ENCODE results near the gene RHOG.

The RHOG gene

GRCh38 chr11:3860375-3860774 lies 19.6 kb upstream of the RHOG start:
- DNase-seq (ENCODE audit: low read depth in 3 of 3, low spot score in 1 of 3): no peak

DNA sequence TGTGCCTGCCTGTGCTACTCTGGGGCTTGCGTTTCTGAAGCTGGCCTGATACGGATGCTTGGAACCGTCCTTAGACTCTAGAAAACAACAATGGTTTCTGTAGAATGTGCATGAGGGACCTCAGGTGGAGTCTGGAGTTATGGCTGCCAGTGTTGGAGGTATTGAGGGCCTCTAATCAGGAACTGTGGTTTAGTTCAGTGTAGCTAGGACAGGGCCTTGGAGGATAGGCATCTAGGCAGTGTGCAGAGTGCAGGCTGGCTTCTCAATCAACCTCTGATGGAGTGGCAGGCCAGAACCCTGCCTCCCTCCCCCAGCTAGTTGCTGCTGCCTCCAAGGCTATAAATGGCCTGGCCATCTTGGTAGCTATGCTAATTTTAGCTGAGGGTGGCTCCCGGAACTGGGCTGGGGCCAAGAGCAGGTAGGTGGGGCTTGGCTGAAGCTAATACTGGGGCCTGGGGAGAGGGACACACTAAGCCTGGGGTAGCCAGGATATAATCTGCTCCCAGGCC lies 18.7 kb upstream of the RHOG start:
- no peak for DNase-seq (ENCODE audit: low read depth in 3 of 3, low spot score in 1 of 3)

GRCh38 chr11:3857628-3858027 lies 16.9 kb upstream of the RHOG start:
- no peak for DNase-seq (ENCODE audit: low read depth in 3 of 3, low spot score in 1 of 3)

- no peak for DNase-seq (ENCODE audit: low read depth in 3 of 3, low spot score in 1 of 3)
Observed at GRCh38 chr11:3856856-3857553, 16.2 kb upstream of the RHOG start.

DNA sequence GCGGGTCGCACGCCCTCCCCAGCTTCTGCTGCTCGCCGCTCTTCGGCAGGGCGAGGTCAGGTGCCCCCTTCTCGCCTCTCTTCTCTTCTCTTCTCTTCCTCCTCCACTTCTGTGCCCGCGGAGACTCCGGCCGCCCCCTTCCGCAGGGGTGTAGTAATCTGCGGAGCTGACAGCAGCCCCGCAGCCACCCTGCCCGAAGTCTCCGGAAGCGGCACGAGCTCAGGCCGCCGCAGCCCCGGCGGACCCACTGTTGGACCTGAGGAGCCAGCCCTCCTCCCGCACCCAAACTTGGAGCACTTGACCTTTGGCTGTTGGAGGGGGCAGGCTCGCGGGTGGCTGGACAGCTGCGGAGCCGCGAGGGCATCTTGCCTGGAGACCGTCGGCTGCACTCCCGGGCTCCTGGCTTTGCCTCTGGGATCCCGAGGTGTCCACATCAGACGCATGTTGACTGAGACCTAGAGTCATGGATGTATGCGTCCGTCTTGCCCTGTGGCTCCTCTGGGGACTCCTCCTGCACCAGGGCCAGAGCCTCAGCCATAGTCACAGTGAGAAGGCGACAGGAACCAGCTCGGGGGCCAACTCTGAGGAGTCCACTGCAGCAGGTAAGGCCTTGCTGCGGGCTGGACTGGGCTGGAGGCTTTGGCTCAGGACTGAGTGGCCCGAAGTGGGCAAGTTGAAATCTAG lies 15.2 kb upstream of the RHOG start:
- no peak for DNase-seq (ENCODE audit: low read depth in 3 of 3, low spot score in 1 of 3)

DNA sequence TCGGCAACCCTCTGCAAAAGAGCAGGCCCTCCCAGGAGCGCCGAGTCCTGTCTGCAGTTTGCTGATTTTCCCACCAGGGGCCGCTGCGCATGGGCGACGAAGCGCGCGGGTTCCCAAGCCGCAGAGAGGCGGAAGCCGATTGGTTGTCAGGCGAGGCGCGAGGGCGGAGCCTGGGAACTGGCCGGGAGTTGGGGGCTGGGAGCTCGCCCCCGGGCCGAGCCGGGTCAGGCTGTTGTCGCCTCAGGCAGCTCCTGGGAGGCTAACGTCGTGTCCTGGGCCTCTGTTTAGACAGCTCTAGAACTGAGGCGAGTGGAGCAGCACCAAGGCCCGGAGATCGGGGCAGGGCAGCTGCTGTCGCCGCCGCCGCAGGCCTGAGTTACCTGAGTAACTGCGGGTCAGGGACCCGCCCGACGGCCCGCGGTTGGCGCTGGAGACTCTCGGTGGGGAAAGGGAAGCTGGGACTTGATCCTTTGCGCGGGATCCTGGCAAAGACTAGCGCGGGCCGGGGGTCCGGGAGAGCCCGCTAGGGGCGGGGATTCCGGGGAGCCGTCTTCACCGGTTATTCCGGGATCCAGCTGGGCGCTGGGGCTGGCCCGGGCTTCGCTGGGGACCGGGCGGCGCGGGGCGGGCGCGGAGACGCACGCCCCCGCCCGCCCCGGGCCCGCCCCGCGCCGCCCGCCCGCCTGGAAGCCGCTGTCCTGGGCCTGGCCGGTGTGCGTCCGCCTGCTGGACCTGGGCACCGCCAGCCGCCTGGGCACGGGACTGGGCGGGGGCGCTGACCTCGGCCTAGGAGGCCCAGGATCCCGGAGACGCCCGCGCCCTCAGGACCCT lies 14.4 kb upstream of the RHOG start, which contains the start of gene STIM1:
Gene STIM1, plus strand, starts transcription at position 688 of the 831 bp plus-strand sequence. CDS start 607 bp downstream, outside the sequence.
- DNase-seq (ENCODE audit: low read depth in 3 of 3, low spot score in 1 of 3): peak; percentile 86 to 98 (median 96)

GRCh38 chr11:3854660-3854976 lies 13.9 kb upstream of the RHOG start:
- DNase-seq (ENCODE audit: low read depth in 3 of 3, low spot score in 1 of 3): no peak

- peak in 1 of 3 donors; percentile 35 for DNase-seq (ENCODE audit: low read depth in 3 of 3, low spot score in 1 of 3)
Observed at GRCh38 chr11:3853899-3854659, 13.3 kb upstream of the RHOG start.

- DNase-seq (ENCODE audit: low read depth in 3 of 3, low spot score in 1 of 3): no peak
Observed at GRCh38 chr11:3853545-3853842, 12.7 kb upstream of the RHOG start.

DNA sequence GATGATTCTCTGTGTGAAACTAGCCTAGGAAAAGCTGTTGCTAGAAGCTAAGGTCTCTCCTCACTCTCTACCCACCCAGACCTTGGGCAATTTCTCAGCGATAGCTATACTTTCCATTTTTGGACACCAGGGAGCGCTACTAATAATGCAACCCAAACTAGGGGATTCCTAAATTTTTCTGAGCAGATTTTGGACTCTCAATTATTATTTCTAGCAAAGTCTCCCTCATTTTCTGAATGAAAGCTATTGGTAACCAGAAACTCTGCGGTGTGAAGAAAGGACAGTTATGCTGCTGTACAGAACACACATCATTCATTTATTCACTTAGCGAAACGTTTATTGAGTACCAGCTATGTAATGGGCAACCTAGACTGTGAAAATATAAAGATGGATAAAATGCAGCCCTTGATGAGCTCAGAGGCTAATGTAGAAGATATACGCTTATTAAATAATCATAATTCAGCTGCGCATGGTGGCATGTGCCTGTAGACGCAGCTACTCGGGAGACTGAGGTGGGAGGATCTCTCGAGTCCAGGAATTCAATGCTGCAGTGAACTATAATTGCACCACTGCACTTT lies 8.6 kb upstream of the RHOG start:
- no peak for DNase-seq (ENCODE audit: low read depth in 3 of 3, low spot score in 1 of 3)

DNA sequence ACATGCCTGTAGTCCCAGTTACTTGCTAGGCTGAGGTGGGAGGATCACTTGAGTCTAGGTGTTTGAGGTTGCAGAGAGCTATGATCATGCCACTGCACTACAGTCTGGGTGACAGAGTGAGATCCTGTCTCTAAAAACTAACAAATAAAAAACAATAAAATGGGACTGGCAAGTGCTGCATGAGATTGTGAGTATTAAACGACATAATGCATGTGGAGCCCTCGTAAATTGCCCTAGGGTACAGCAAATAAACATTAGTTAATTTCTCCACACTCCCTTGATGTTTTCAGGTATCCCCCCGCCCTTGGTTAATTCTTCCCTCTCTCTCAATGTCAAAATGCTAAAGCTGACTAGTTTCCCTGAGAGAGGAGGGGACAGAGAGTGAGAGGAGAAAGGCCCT lies 4.9 kb upstream of the RHOG start:
- no peak for DNase-seq (ENCODE audit: low read depth in 3 of 3, low spot score in 1 of 3)

- no peak for DNase-seq (ENCODE audit: low read depth in 3 of 3, low spot score in 1 of 3)
Observed at GRCh38 chr11:3845246-3845645, 4.5 kb upstream of the RHOG start.

- no peak for DNase-seq (ENCODE audit: low read depth in 3 of 3, low spot score in 1 of 3)
Observed at GRCh38 chr11:3843326-3843725, 2.6 kb upstream of the RHOG start.

GRCh38 chr11:3841426-3842350 lies 929 bp upstream of the RHOG start:
- DNase-seq (ENCODE audit: low read depth in 3 of 3, low spot score in 1 of 3): peak; percentile 88 to 91 (median 89)

- no peak for DNase-seq (ENCODE audit: low read depth in 3 of 3, low spot score in 1 of 3)
Observed at GRCh38 chr11:3840004-3840869, 522 bp downstream of the RHOG start.

DNA sequence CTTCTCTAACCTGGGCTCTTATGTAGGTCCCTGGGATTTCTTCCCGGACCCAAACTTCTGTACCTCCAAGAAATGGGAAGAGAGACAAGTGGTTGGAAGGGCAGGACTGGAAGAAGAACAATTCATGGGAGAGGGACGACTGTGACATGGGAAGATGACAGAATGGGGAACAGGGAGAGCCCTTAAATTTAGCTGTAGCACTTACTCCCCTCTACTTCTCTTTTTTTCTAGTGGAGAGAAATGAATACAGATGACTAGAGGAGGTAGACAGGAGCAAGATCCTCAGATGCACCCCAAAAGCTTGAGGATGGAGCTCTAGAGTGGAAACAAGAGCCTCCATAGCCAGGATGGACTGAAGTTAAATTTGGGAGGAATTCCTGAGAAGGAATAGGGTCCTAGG lies 2.3 kb downstream of the RHOG start:
- DNase-seq (ENCODE audit: low read depth in 3 of 3, low spot score in 1 of 3): no peak

- no peak for DNase-seq (ENCODE audit: low read depth in 3 of 3, low spot score in 1 of 3)
Observed at GRCh38 chr11:3837793-3838192, 3.0 kb downstream of the RHOG start.

- no peak for DNase-seq (ENCODE audit: low read depth in 3 of 3, low spot score in 1 of 3)
Observed at GRCh38 chr11:3836903-3837302, 3.9 kb downstream of the RHOG start.

- DNase-seq (ENCODE audit: low read depth in 3 of 3, low spot score in 1 of 3): no peak
Observed at GRCh38 chr11:3835751-3836150, 5.0 kb downstream of the RHOG start.
